ENCODE measurements around the gene ZG16.

DNA sequence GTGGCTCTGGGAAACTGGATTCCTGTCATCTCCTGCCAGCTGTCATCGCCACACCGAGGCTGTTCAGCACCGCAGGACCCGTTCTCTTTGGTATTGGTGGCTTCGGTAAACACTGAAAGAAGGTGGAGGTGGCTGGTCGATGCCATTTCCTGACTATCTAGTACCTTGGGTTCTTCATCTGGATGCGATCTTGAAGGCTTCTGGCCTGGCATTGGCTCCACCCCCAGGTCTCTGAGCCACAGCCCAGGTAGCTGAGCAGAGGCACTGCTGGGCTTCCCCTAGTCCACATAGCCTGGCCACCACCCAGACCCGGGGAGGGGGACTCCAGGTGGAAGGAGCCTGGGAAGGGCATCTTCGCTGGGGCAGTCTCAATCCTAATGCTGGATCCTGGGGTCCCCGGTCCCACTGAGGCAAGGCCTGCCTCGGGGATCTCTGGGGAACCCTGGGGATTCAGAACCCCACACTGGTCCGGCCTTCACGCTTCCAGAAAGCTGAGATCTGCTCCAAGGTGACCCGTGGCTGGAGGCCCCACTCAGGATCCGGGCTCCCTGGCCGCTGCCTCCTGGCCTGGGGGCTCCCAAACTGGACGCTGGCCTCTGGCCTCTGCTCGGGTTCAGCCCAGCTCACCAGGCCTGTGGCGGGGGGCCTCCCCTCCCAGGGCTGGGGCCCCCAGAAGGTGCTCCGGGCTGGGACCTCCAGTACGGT, 34.1 kb upstream of the ZG16 start:
- TF ChIP-seq CTCF (IDR thresholded peaks at IDR 0.05): no peak
- no peak for TF ChIP-seq EP300 (IDR thresholded peaks at IDR 0.05)
- TF ChIP-seq POLR2A (IDR thresholded peaks at IDR 0.05): no peak
- TF ChIP-seq POLR2AphosphoS5 (IDR thresholded peaks at IDR 0.05): no peak
